ENCODE measurements around the gene CLCN7. TPM values are rescaled to one million over a fixed set of nuclear protein-coding genes. Genes with fewer than 3 reads are reported as not detected.

The CLCN7 gene
- polyA plus RNA-seq, 3 donors = 37.4 to 249 (median 56.5) TPM

DNA sequence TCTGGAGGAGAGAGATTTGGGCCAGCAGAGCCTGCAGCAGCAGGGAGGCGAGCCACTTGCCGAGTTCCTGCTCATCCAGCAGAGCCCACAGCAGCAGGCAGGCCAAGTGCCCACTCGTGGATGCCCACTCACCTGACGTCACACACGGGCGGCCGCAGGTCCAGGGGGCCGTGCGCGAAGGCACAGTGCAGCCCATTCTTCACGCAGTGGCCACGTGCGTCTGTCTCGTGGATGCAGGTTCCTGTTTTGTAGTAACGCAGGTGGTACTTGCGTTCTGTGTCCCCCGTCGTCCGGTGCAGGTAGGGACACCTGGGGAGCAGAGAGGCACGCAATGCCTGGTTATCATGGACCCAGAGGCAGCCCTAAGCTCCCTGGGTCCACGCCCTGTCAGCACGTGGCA lies 71.8 kb downstream of the CLCN7 start:
- H3K9me3 ChIP-seq (replicated peaks in 1 of 2; ENCODE audit: control insufficient read depth in 1 of 2, insufficient read depth in 1 of 2, low read length in 2 of 2) = no peaks in the 10 kb centered on the region
- no peak overlapping the region for H3K4me3 ChIP-seq (replicated peaks in 1 of 3; ENCODE audit: low read depth in 2 of 3, low read length in 3 of 3)
- TF ChIP-seq, protein P1, sequence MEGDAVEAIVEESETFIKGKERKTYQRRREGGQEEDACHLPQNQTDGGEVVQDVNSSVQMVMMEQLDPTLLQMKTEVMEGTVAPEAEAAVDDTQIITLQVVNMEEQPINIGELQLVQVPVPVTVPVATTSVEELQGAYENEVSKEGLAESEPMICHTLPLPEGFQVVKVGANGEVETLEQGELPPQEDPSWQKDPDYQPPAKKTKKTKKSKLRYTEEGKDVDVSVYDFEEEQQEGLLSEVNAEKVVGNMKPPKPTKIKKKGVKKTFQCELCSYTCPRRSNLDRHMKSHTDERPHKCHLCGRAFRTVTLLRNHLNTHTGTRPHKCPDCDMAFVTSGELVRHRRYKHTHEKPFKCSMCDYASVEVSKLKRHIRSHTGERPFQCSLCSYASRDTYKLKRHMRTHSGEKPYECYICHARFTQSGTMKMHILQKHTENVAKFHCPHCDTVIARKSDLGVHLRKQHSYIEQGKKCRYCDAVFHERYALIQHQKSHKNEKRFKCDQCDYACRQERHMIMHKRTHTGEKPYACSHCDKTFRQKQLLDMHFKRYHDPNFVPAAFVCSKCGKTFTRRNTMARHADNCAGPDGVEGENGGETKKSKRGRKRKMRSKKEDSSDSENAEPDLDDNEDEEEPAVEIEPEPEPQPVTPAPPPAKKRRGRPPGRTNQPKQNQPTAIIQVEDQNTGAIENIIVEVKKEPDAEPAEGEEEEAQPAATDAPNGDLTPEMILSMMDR (IDR thresholded peaks at IDR 0.05) = no peak
- peaks cover 87% of the 10 kb centered on the region for H4K20me1 ChIP-seq (ENCODE audit: insufficient read depth, low read length)
- 95% methylated on average over 22 of the region's 22 CpGs for WGBS (ENCODE audit: insufficient coverage)
- no peak overlapping the region for H3K9ac ChIP-seq (ENCODE audit: insufficient read depth, low read length, poor library complexity, severe bottlenecking)
- peaks cover 4 to 5% of the 10 kb centered on the region in 2 donors for H3K4me1 ChIP-seq (ENCODE audit: control insufficient read depth in 1 of 2, insufficient read depth in 2 of 2, low read length in 2 of 2)
- no peak overlapping the region for H3K4me3 Mint-ChIP-seq
- H3K79me2 ChIP-seq (ENCODE audit: insufficient read depth, low read length) = peaks cover 35% of the 10 kb centered on the region
- no peak for DNase-seq
- peaks cover 58 to 87% of the 10 kb centered on the region in 2 donors for H3K36me3 ChIP-seq (replicated peaks in 1 of 2; ENCODE audit: control insufficient read depth in 1 of 2, insufficient read depth in 2 of 2, low read length in 2 of 2)
- H3K27ac ChIP-seq (ENCODE audit: low read depth in 1 of 2, low read length in 2 of 2) = no peak overlapping the region
- H3K4me2 ChIP-seq (replicated peaks; ENCODE audit: extremely low read depth, low read length, poor library complexity, severe bottlenecking) = no peak overlapping the region
- intact Hi-C loops (cut with micrococcal nuclease) = no loop called here
- H3K27me3 ChIP-seq (ENCODE audit: control insufficient read depth in 2 of 2, insufficient read depth in 2 of 2, low read length in 2 of 2) = no peaks in the 10 kb centered on the region
- peaks cover 4% of the 10 kb centered on the region for H3K4me1 Mint-ChIP-seq
- H2AFZ ChIP-seq (ENCODE audit: insufficient read depth, low read depth, low read length, poor library complexity, severe bottlenecking) = no peak overlapping the region
- H3K27me3 Mint-ChIP-seq (ENCODE audit: low read depth in 3 of 3) = no peaks in the 10 kb centered on the region
- H3K27ac Mint-ChIP-seq = peak overlapping the region in 1 of 7 donors; percentile 26
- H3K36me3 Mint-ChIP-seq = peaks cover 60 to 92% of the 10 kb centered on the region in 2 donors
- no peaks in the 10 kb centered on the region for H3K9me3 Mint-ChIP-seq

DNA sequence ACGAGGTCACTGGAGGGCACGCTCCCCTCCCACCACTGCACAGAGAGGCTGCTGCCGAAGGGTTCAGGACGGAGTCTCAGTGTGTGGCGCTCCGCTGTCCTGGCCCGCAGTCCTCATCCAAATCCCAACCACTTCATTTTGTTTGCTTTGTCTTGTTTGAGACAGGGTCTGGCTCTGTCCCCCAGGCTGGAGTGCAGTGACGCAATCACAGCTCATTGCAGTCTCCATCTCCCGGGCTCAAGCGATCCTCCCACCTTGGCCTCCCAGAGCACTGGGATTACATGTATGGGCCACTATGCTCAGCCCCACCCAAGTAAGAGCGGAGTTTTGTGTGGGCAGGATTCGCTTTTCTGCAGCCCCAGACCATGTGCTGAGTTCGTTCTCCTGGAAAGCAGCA lies 73.1 kb downstream of the CLCN7 start:
- DNase-seq = no peak
- H3K9ac ChIP-seq (ENCODE audit: insufficient read depth, low read length, poor library complexity, severe bottlenecking) = no peak overlapping the region
- H3K27ac ChIP-seq (ENCODE audit: low read depth in 1 of 2, low read length in 2 of 2) = no peak overlapping the region
- no peak overlapping the region for H3K4me3 ChIP-seq (replicated peaks in 1 of 3; ENCODE audit: low read depth in 2 of 3, low read length in 3 of 3)
- no peak overlapping the region for H3K4me2 ChIP-seq (replicated peaks; ENCODE audit: extremely low read depth, low read length, poor library complexity, severe bottlenecking)
- no peaks in the 10 kb centered on the region for H3K9me3 ChIP-seq (replicated peaks in 1 of 2; ENCODE audit: control insufficient read depth in 1 of 2, insufficient read depth in 1 of 2, low read length in 2 of 2)
- Mint-ChIP-seq H3K36me3 (peaks cover 59 to 88% of the 10 kb centered on the region in 2 donors), H3K4me3 (no peak overlapping the region), H3K27ac (no peak overlapping the region), H3K4me1 (no peaks in the 10 kb centered on the region), H3K9me3 (no peaks in the 10 kb centered on the region), H3K27me3 (ENCODE audit: low read depth in 3 of 3) (peaks cover 0 to 3% (median 0%) of the 10 kb centered on the region in 3 donors)
- intact Hi-C loops (cut with micrococcal nuclease) = no loop called here
- H3K4me1 ChIP-seq (ENCODE audit: control insufficient read depth in 1 of 2, insufficient read depth in 2 of 2, low read length in 2 of 2) = no peaks in the 10 kb centered on the region
- H2AFZ ChIP-seq (ENCODE audit: insufficient read depth, low read depth, low read length, poor library complexity, severe bottlenecking) = no peak overlapping the region
- H3K79me2 ChIP-seq (ENCODE audit: insufficient read depth, low read length) = peaks cover 23% of the 10 kb centered on the region
- peaks cover 65 to 87% of the 10 kb centered on the region in 2 donors for H3K36me3 ChIP-seq (replicated peaks in 1 of 2; ENCODE audit: control insufficient read depth in 1 of 2, insufficient read depth in 2 of 2, low read length in 2 of 2)
- WGBS (ENCODE audit: insufficient coverage) = 96% methylated on average over 13 of the region's 13 CpGs
- TF ChIP-seq, protein P1 (IDR thresholded peaks at IDR 0.05) = no peak
- peaks cover 75% of the 10 kb centered on the region for H4K20me1 ChIP-seq (ENCODE audit: insufficient read depth, low read length)
- no peaks in the 10 kb centered on the region for H3K27me3 ChIP-seq (ENCODE audit: control insufficient read depth in 2 of 2, insufficient read depth in 2 of 2, low read length in 2 of 2)

All from CD14-positive monocyte (primary cell).